ENCODE results near the gene SPATA9.

DNA sequence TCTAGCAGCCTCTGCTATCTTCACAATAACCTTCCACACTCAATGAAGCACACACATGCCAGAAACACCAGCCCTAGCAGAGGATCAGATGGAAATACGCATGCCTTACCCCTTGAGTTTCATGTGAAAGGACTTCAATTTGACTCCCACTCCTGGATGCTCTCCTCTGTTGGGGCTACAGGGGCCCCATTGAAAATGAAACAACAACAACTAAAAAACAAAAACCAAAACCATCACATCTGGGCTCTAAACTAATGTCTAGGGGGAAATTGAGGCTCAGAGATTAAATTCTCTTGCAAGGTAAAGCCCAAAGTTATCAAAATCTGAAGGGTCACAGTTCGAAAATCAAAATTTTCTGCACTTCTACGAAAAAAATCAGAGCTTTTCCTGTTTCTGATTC is 44.2 kb downstream of the SPATA9 start:
- TF ChIP-seq CTCF (IDR thresholded peaks at IDR 0.05; ENCODE audit: borderline replicate concordance, extremely low read depth, low read length, poor library complexity, severe bottlenecking): no peak
- no peak for TF ChIP-seq EZH2 (IDR thresholded peaks at IDR 0.05; ENCODE audit: borderline replicate concordance, low read depth, low read length, severe bottlenecking)

Measured in DND-41 (cell line).